Neuronal stem cell (in vitro differentiated cells): ENCODE data around the gene ZKSCAN5.

Experiments
- DNase-seq: peaks from one replicate; pipeline ENCODE4 v3.0.0-alpha.2; 2013; ENCODE audit warnings: low spot score
- H2AFZ ChIP-seq: one replicate; pipeline ENCODE4 v1.6.1; 2013; ENCODE audit warnings: mild to moderate bottlenecking, low read length, inconsistent platforms
- H2AK5ac ChIP-seq: 2 replicates; pipeline ENCODE4 v1.6.1; 2013; ENCODE audit warnings: low read depth, mild to moderate bottlenecking, inconsistent platforms, low read length, moderate library complexity, mixed read lengths
- H2BK120ac ChIP-seq: 2 replicates; pipeline ENCODE4 v1.6.1; 2013; ENCODE audit warnings: low read depth, mild to moderate bottlenecking, inconsistent platforms, low read length, moderate library complexity, mixed read lengths
- H2BK12ac ChIP-seq: one replicate; pipeline ENCODE4 v1.6.1; 2013; ENCODE audit warnings: low read length, inconsistent platforms
- H2BK15ac ChIP-seq: 2 replicates; pipeline ENCODE4 v1.6.1; 2013; ENCODE audit warnings: mild to moderate bottlenecking, low read length, inconsistent platforms, mixed read lengths
- H2BK5ac ChIP-seq: one replicate; pipeline ENCODE4 v1.6.1; 2013; ENCODE audit warnings: inconsistent platforms, mild to moderate bottlenecking, low read length, moderate library complexity
- H3K14ac ChIP-seq: one replicate; pipeline ENCODE4 v1.6.1; 2013; ENCODE audit warnings: low read length, inconsistent platforms
- H3K18ac ChIP-seq: 2 replicates; pipeline ENCODE4 v1.6.1; 2013; ENCODE audit warnings: low read length, inconsistent platforms
- H3K23ac ChIP-seq: 2 replicates; pipeline ENCODE4 v1.6.1; 2013; ENCODE audit warnings: low read depth, mild to moderate bottlenecking, mixed read lengths, low read length, inconsistent platforms; ENCODE audit not compliant: poor library complexity
- H3K27ac ChIP-seq: replicated peaks from 3 replicates; pipeline ENCODE4 v1.5.1; 2013; ENCODE audit warnings: low read length, inconsistent platforms
- H3K27me3 ChIP-seq, 3 experiments: 2 replicates each; pipeline ENCODE4 v1.6.1; 2013; ENCODE audit warnings: low read length in 3 of 3, mild to moderate bottlenecking in 2 of 3, inconsistent platforms in 1 of 3, low read depth in 1 of 3, mixed read lengths in 1 of 3, moderate library complexity in 1 of 3; ENCODE audit not compliant: control insufficient read depth in 3 of 3, insufficient read depth in 3 of 3
- H3K36me3 ChIP-seq, 2 donors: replicated peaks in 1 of 2; 2 replicates each; pipeline ENCODE4 v1.6.1; 2013; ENCODE audit warnings: low read length in 2 of 2; ENCODE audit not compliant: control insufficient read depth in 2 of 2, insufficient read depth in 2 of 2
- H3K4ac ChIP-seq: 2 replicates; pipeline ENCODE4 v1.6.1; 2013; ENCODE audit warnings: inconsistent platforms, mild to moderate bottlenecking, low read length, moderate library complexity
- H3K4me1 ChIP-seq, 2 donors: 1 replicate in 1 of 2; 2 replicates in 1 of 2; pipeline ENCODE4 v1.6.1; 2013; ENCODE audit warnings: low read length in 2 of 2, low read depth in 1 of 2; ENCODE audit not compliant: control insufficient read depth in 2 of 2, insufficient read depth in 1 of 2
- H3K4me2 ChIP-seq: one replicate; pipeline ENCODE4 v1.6.1; 2013; ENCODE audit warnings: mild to moderate bottlenecking, low read length, inconsistent platforms; ENCODE audit not compliant: insufficient read depth, poor library complexity, severe bottlenecking
- H3K4me3 ChIP-seq, 2 donors: 2 replicates each; pipeline ENCODE4 v1.5.1; 2013; ENCODE audit warnings: low read length in 2 of 2, mild to moderate bottlenecking in 2 of 2, inconsistent platforms in 1 of 2, moderate library complexity in 1 of 2
- H3K79me1 ChIP-seq: one replicate; pipeline ENCODE4 v1.6.1; 2013; ENCODE audit warnings: low read depth, mild to moderate bottlenecking, inconsistent platforms, low read length, moderate library complexity
- H3K9ac ChIP-seq: one replicate; pipeline ENCODE4 v1.6.1; 2013; ENCODE audit warnings: mild to moderate bottlenecking, low read depth, low read length, inconsistent platforms; ENCODE audit not compliant: poor library complexity
- H3K9me3 ChIP-seq, 2 donors: replicated peaks in 1 of 2; 2 replicates each; pipeline versions ENCODE3 to v1.6.1; 2013; ENCODE audit warnings: low read length in 2 of 2, mild to moderate bottlenecking in 2 of 2, inconsistent platforms in 1 of 2, low read depth in 1 of 2, mixed read lengths in 1 of 2, moderate library complexity in 1 of 2; ENCODE audit not compliant: control insufficient read depth in 2 of 2, insufficient read depth in 1 of 2
- H4K8ac ChIP-seq: one replicate; pipeline ENCODE4 v1.6.1; 2013; ENCODE audit warnings: low read depth, mild to moderate bottlenecking, inconsistent platforms, low read length, moderate library complexity
- H4K91ac ChIP-seq: one replicate; pipeline ENCODE4 v1.6.1; 2013; ENCODE audit warnings: low read length, low read depth, mild to moderate bottlenecking, inconsistent platforms; ENCODE audit not compliant: poor library complexity
- WGBS, 2 donors: extraction: QIAGEN DNeasy Blood & Tissue Kit; methylation state at CpG; one replicate each; pipeline ENCODE4 v1.1.7; 2013; ENCODE audit warnings: missing lambda C conversion rate in 2 of 2, mixed read lengths in 1 of 2; ENCODE audit not compliant: insufficient read length in 2 of 2, insufficient replicate concordance in 1 of 2; ENCODE audit errors: extremely low coverage in 2 of 2; 5-methylcytosine and 5-hydroxymethylcytosine counted together

Gene ZKSCAN5

DNA sequence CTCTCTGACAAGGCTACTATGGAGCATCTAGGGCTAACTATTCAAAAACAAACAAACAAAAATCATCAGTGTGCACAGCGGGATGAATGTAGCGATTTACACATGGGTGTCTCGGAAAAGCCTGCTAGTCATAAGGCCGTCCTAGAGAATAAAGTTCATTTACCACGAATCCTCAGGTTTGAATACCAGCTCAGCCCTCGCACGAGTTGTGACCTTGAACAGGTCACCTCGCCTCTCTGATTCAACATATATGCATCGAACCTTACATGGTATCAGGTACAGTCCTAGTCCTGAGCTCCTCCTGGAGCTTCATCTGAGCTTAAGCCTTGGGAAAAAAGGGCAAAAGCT is 39.1 kb upstream of the ZKSCAN5 start:
- no peak overlapping the region for H2BK12ac ChIP-seq
- WGBS, 2 donors, result no CpG with 5 or more reads among the region's 9 CpGs
- peak overlapping the region; percentile 96 for H3K9ac ChIP-seq
- peaks cover 0 to 3% (median 0%) of the 10 kb centered on the region in 3 experiments for H3K27me3 ChIP-seq
- H3K4ac ChIP-seq, result no peak overlapping the region
- no peak overlapping the region for H2BK120ac ChIP-seq
- no peak overlapping the region for H2BK15ac ChIP-seq
- peak overlapping the region; percentile 93 for H2AFZ ChIP-seq
- peaks cover 9% of the 10 kb centered on the region for H3K79me1 ChIP-seq
- no peak overlapping the region for H3K14ac ChIP-seq
- peak overlapping the region; percentile 97 for H3K18ac ChIP-seq
- peak overlapping the region; percentile 77 for H4K8ac ChIP-seq
- H3K23ac ChIP-seq, result no peak overlapping the region
- no peak overlapping the region for H4K91ac ChIP-seq
- H3K4me3 ChIP-seq, result peak overlapping the region; percentile 86 to 97
- peaks cover 12 to 25% of the 10 kb centered on the region in 2 donors for H3K36me3 ChIP-seq
- H3K4me2 ChIP-seq, result peak overlapping the region; percentile 86
- peaks cover 0 to 1% of the 10 kb centered on the region in 2 donors for H3K4me1 ChIP-seq
- peaks cover 0 to 2% of the 10 kb centered on the region in 2 donors for H3K9me3 ChIP-seq
- no peak overlapping the region for H2AK5ac ChIP-seq
- H2BK5ac ChIP-seq, result no peak overlapping the region
- H3K27ac ChIP-seq, result no peak overlapping the region
- no peak for DNase-seq

GRCh38 chr7:99468336-99468918 is 36.0 kb upstream of the ZKSCAN5 start:
- H3K27ac ChIP-seq, result no peak overlapping the region
- H3K36me3 ChIP-seq, result peaks cover 5 to 8% of the 10 kb centered on the region in 2 donors
- no peak overlapping the region for H2AFZ ChIP-seq
- no peak overlapping the region for H2BK12ac ChIP-seq
- no peak overlapping the region for H3K4me3 ChIP-seq
- no peak overlapping the region for H2BK120ac ChIP-seq
- H3K4me2 ChIP-seq, result no peak overlapping the region
- no peak overlapping the region for H2BK5ac ChIP-seq
- H3K27me3 ChIP-seq, result peaks cover 0 to 3% (median 0%) of the 10 kb centered on the region in 3 experiments
- H3K23ac ChIP-seq, result no peak overlapping the region
- no peak for DNase-seq
- no peak overlapping the region for H3K14ac ChIP-seq
- H2AK5ac ChIP-seq, result no peak overlapping the region
- H3K9me3 ChIP-seq, result no peaks in the 10 kb centered on the region
- H4K91ac ChIP-seq, result no peak overlapping the region
- H3K79me1 ChIP-seq, result peaks cover 5% of the 10 kb centered on the region
- no peak overlapping the region for H2BK15ac ChIP-seq
- WGBS, 2 donors, result no CpG with 5 or more reads among the region's 29 CpGs
- no peak overlapping the region for H3K4ac ChIP-seq
- no peak overlapping the region for H4K8ac ChIP-seq
- H3K9ac ChIP-seq, result no peak overlapping the region
- peaks cover 0 to 1% of the 10 kb centered on the region in 2 donors for H3K4me1 ChIP-seq
- no peak overlapping the region for H3K18ac ChIP-seq

DNA sequence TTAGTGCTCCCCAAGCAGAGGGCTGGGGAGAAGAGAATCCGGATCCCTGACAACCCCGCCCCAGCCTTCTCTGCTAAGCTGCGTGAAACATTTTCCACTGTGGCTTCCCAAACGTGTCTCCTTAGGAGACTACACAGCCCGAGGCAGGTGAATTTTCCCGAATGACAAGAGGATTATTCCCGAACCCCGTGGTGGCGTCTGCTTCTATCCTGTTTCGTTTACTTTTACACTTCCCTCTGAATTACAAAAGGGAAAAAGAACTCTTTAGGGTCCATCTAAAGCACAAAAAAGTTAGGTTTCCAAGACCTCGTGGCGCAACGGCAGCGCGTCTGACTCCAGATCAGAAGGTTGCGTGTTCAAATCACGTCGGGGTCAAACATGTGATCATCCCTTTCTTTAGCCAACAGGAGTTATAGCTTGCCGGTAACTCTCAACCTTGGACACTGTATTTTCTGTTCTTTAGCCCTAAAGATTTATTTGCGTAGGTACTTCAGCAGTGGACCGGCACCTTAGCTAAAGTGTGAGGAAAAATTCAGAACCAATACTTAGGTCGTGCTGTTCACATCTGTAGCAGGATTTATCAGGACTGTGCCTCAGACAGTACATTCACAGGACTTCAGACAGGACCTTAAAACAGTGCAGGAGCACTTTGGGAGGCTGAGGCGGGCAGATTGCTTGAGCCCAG is 34.9 kb upstream of the ZKSCAN5 start:
- H3K27ac ChIP-seq, result no peak overlapping the region
- H3K4me3 ChIP-seq, result no peak overlapping the region
- H3K27me3 ChIP-seq, result peaks cover 0 to 3% (median 0%) of the 10 kb centered on the region in 3 experiments
- no peak overlapping the region for H2BK5ac ChIP-seq
- no peak overlapping the region for H3K14ac ChIP-seq
- H4K8ac ChIP-seq, result peak overlapping the region; percentile 19
- peak overlapping the region; percentile 75 for H2AFZ ChIP-seq
- WGBS, 2 donors, result no CpG with 5 or more reads among the region's 23 CpGs
- H2BK15ac ChIP-seq, result no peak overlapping the region
- H2AK5ac ChIP-seq, result no peak overlapping the region
- no peak overlapping the region for H3K18ac ChIP-seq
- no peak overlapping the region for H3K9ac ChIP-seq
- H3K9me3 ChIP-seq, result no peaks in the 10 kb centered on the region
- H3K23ac ChIP-seq, result no peak overlapping the region
- DNase-seq, result no peak
- H3K4me2 ChIP-seq, result no peak overlapping the region
- peaks cover 1 to 2% of the 10 kb centered on the region in 2 donors for H3K4me1 ChIP-seq
- H3K4ac ChIP-seq, result no peak overlapping the region
- no peak overlapping the region for H4K91ac ChIP-seq
- H2BK120ac ChIP-seq, result no peak overlapping the region
- no peak overlapping the region for H2BK12ac ChIP-seq
- H3K36me3 ChIP-seq, result no peaks in the 10 kb centered on the region
- peaks cover 5% of the 10 kb centered on the region for H3K79me1 ChIP-seq

GRCh38 chr7:99472561-99473314 is 31.7 kb upstream of the ZKSCAN5 start, which contains the start of gene ZNF789:
TSS of gene ZNF789 (plus strand) at chr7:99472890. CDS start at chr7:99476457, 3,567 bp downstream.
- WGBS, 2 donors, result no CpG with 5 or more reads among the region's 56 CpGs
- DNase-seq, result peak; percentile 94

More at GRCh38 chr7:99472561-99473314, 31.7 kb upstream of the ZKSCAN5 start, which contains the start of gene ZNF789:
- H2BK15ac ChIP-seq, result no peak within 1 kb of the TSS
- no peak within 1 kb of the TSS for H2BK12ac ChIP-seq
- H3K9ac ChIP-seq, result peak within 1 kb of the TSS; percentile 91
- peak within 1 kb of the TSS; percentile 74 to 95 for H3K4me3 ChIP-seq
- H3K4me2 ChIP-seq, result peak within 1 kb of the TSS; percentile 81
- H3K36me3 ChIP-seq, result peaks cover 6 to 15% of the 10 kb centered on the region in 2 donors
- H2AFZ ChIP-seq, result peak within 1 kb of the TSS; percentile 90
- H3K27me3 ChIP-seq, result peaks cover 0 to 3% (median 0%) of the 10 kb centered on the region in 3 experiments
- H3K14ac ChIP-seq, result no peak within 1 kb of the TSS
- no peak within 1 kb of the TSS for H4K91ac ChIP-seq
- peak within 1 kb of the TSS; percentile 66 for H3K27ac ChIP-seq
- peaks cover 0 to 2% of the 10 kb centered on the region in 2 donors for H3K4me1 ChIP-seq
- no peaks in the 10 kb centered on the region for H3K79me1 ChIP-seq
- no peak within 1 kb of the TSS for H2BK5ac ChIP-seq
- peak within 1 kb of the TSS; percentile 59 for H3K23ac ChIP-seq
- no peak within 1 kb of the TSS for H2BK120ac ChIP-seq
- no peaks in the 10 kb centered on the region for H3K9me3 ChIP-seq
- H3K4ac ChIP-seq, result no peak within 1 kb of the TSS
- peak within 1 kb of the TSS; percentile 82 for H3K18ac ChIP-seq
- H2AK5ac ChIP-seq, result no peak within 1 kb of the TSS
- H4K8ac ChIP-seq, result no peak within 1 kb of the TSS
